Fibroblast of lung (primary cell): ENCODE data around the gene SCD5.

Experiments
- CTCF ChIP-seq, 2 donors: IDR thresholded peaks in 1 of 2; conservative IDR thresholded peaks in 1 of 2; 1 replicate in 1 of 2; 2 replicates in 1 of 2; pipeline ENCODE4 v1.5.1; 2011 to 2012; ENCODE audit warnings: low read length in 2 of 2, control low read depth in 1 of 2, inconsistent platforms in 1 of 2, low read depth in 1 of 2, mild to moderate bottlenecking in 1 of 2
- EZH2 ChIP-seq: IDR thresholded peaks from 2 replicates; pipeline ENCODE4 v1.5.1; 2012; ENCODE audit warnings: low read length, control low read depth, mild to moderate bottlenecking; ENCODE audit errors: missing control alignments

- no peak for TF ChIP-seq CTCF (conservative IDR thresholded peaks at IDR 0.05 in 1 of 2, IDR thresholded peaks at IDR 0.05 in 1 of 2; ENCODE audit: low read depth in 1 of 2, low read length in 2 of 2)
- TF ChIP-seq EZH2: no peak
These were observed 22.1 kb upstream of the SCD5 start for GRCh38 chr4:82820689-82821088.
